NT2/D1 (cell line): ENCODE measurements around the gene MEIS1.

ENCODE experiments used
- YY1 ChIP-seq: IDR thresholded peaks from 2 replicates; pipeline ENCODE4 v1.6.1; 2011; ENCODE audit not compliant: insufficient read length, insufficient read depth
- ZNF274 ChIP-seq: IDR thresholded peaks from 2 replicates; pipeline ENCODE4 v1.6.1; 2011; ENCODE audit warnings: mild to moderate bottlenecking, low read depth, low read length

GRCh38 chr2:66460031-66460430 is 25.1 kb downstream of the MEIS1 start:
- TF ChIP-seq YY1 (no peak), ZNF274 (no peak)
